Hepatocyte (in vitro differentiated cells): Measurements from ENCODE around the gene RADIL. TPM values are rescaled to one million over a fixed set of nuclear protein-coding genes. Genes with fewer than 3 reads are reported as not detected.

Experiments
- DNase-seq: peaks from one replicate; pipeline ENCODE4 v3.0.0-alpha.2; 2016; ENCODE audit warnings: low spot score
- H2AFZ ChIP-seq: fragments of 200-600 bp; sonication (generic); 2 replicates; pipeline ENCODE4 v1.6.0; 2016; ENCODE audit warnings: antibody characterized with exemption, mild to moderate bottlenecking
- H3K27ac ChIP-seq: fragments of 200-600 bp; sonication (generic); 2 replicates; pipeline ENCODE4 v1.5.1; 2016; ENCODE audit warnings: mild to moderate bottlenecking
- H3K27me3 ChIP-seq: fragments of 200-600 bp; sonication (generic); 2 replicates; pipeline ENCODE4 v1.6.1; 2016
- H3K36me3 ChIP-seq: fragments of 200-600 bp; sonication (generic); replicated peaks from 2 replicates; pipeline ENCODE4 v1.5.1; 2016; ENCODE audit warnings: low read depth; ENCODE audit not compliant: insufficient read depth
- H3K4me1 ChIP-seq: fragments of 200-600 bp; sonication (generic); 2 replicates; pipeline ENCODE4 v1.5.1; 2016; ENCODE audit warnings: mild to moderate bottlenecking, moderate library complexity; ENCODE audit not compliant: insufficient read depth
- H3K4me2 ChIP-seq: fragments of 200-600 bp; sonication (generic); 2 replicates; pipeline ENCODE4 v1.6.0; 2016
- H3K4me3 ChIP-seq: fragments of 200-600 bp; sonication (generic); 2 replicates; pipeline ENCODE4 v1.5.1; 2016; ENCODE audit warnings: mild to moderate bottlenecking
- H3K79me2 ChIP-seq: fragments of 200-600 bp; sonication (generic); 2 replicates; pipeline ENCODE4 v1.6.0; 2017; ENCODE audit warnings: mild to moderate bottlenecking
- H3K9me2 ChIP-seq: fragments of 200-600 bp; sonication (generic); replicated peaks from 2 replicates; pipeline ENCODE4 v1.6.0; 2017; ENCODE audit warnings: mild to moderate bottlenecking; ENCODE audit not compliant: insufficient read depth
- H3K9me3 ChIP-seq: fragments of 200-600 bp; sonication (generic); 2 replicates; pipeline ENCODE4 v1.5.1; 2016; ENCODE audit warnings: low read depth, mild to moderate bottlenecking
- H4K20me1 ChIP-seq: fragments of 200-600 bp; sonication (generic); 2 replicates; pipeline ENCODE4 v1.6.0; 2016; ENCODE audit warnings: mild to moderate bottlenecking; ENCODE audit not compliant: insufficient read depth, poor library complexity, severe bottlenecking
- EZH2 ChIP-seq: fragments of 200-600 bp; sonication (generic); IDR thresholded peaks from 2 replicates; pipeline ENCODE4 v1.6.1; 2016; ENCODE audit warnings: antibody characterized with exemption, mild to moderate bottlenecking, borderline replicate concordance
- EZH2phosphoT487 ChIP-seq: fragments of 200-600 bp; sonication (generic); IDR thresholded peaks from one replicate; pipeline ENCODE4 v1.6.1; 2018; ENCODE audit warnings: antibody characterized with exemption, mild to moderate bottlenecking, low read depth, moderate library complexity; ENCODE audit not compliant: unreplicated experiment, severe bottlenecking
- WGBS: methylation state at CpG from one replicate; pipeline ENCODE4 v1.1.6; 2016; ENCODE audit warnings: low lambda C conversion rate; ENCODE audit errors: missing lambda C conversion rate; 5-methylcytosine and 5-hydroxymethylcytosine counted together
- polyA plus RNA-seq: library from polyadenylated mRNA; unstranded; fragments of >200 nt; fragmentation: Nextera tagmentation; extraction: Ambion mirVana; gene quantifications from 2 replicates; pipeline ENCODE4 v1.2.1, GENCODE V29; 2016
- total RNA-seq: library from RNA; depleted of rRNA; stranded (reverse); fragments of >200 nt; gene quantifications from 2 replicates; pipeline ENCODE4 v1.2.3, GENCODE V29; 2014
- TF ChIP-seq, protein P1 (sequence below): fragments of 200-600 bp; sonication (generic); IDR thresholded peaks from 2 replicates; pipeline ENCODE4 v1.5.1; 2016; ENCODE audit warnings: antibody characterized with exemption, mild to moderate bottlenecking; ENCODE audit not compliant: poor library complexity

The RADIL gene
- total and polyA plus RNA-seq, 2 experiments from 2014 or later, result 0.53 to 0.60 TPM

DNA sequence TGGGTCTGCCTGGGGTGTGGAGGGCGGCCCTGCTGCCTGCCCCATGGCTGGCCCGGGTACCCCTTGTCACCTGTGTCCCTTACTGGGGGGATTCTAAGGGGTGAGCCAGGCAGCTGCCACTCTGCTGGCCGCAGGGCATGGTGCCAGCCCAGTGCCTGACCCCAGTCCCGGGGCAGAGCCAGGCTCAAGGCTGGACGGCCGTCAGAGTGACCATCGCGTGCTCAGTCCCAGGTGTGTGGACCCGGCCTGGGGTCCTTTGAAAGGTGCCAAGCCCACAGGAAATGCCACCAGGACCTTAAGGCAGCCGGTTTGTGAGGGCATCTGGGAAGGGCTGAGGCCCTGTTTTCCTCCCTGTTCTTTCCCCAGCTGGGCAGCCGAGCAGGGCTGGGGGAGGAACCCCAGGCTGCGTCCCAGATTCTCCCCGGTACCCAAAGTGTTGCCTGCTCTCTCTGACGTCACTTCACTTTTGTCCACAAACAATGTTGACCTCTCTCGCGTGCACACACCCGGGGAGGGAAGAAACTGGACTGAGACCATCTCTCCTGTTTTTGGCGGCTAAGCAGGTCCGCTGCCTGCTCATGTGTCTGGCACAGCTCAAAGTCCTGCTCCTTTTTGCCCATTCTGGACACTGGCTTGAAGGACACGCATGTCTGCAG lies 59.3 kb downstream of the RADIL start:
- H3K36me3 ChIP-seq, result no peaks in the 10 kb centered on the region
- DNase-seq, result no peak
- no peaks in the 10 kb centered on the region for H4K20me1 ChIP-seq
- H3K9me2 ChIP-seq, result no peaks in the 10 kb centered on the region
- H3K9me3 ChIP-seq, result no peaks in the 10 kb centered on the region
- no peak overlapping the region for H3K4me2 ChIP-seq
- no peaks in the 10 kb centered on the region for H3K79me2 ChIP-seq
- no peaks in the 10 kb centered on the region for H3K27me3 ChIP-seq
- no peaks in the 10 kb centered on the region for H3K4me1 ChIP-seq
- no peak overlapping the region for H3K27ac ChIP-seq
- no peak overlapping the region for H2AFZ ChIP-seq
- no peak overlapping the region for H3K4me3 ChIP-seq
- 93% methylated on average over 20 of the region's 20 CpGs for WGBS
- no peak for TF ChIP-seq EZH2

DNA sequence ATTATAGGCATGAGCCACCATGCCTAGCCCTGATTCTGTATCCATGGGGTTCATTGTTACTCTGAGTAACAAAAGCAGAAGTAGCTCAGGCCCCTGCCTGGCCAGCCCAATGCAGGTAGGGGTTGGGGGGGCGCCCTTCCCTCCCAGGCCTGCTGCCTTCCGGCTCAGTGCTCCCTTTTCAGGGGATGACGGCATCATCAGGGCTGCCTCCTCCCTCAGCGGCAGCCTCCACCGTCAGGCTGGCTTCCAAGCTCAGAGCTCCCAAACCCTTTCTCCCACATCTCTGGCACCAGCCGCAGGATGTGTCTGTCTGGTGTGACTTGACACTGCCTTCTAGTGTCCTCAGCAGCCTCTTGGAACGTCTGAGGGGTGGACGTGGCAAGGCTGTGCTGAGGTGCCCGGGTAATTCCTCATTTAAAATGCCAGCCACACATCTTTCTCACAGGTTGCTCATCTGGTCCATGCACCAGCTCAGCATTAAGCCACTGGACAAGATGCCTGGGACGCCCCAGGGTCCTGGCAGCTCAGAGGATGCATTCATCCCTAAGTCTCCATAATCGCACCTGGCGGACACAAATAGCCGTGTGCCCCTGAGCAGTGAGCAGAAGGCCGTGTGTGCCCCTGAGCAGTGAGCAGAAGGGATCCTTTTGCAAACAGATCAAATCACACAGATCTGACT lies 59.9 kb downstream of the RADIL start:
- no peak overlapping the region for H2AFZ ChIP-seq
- WGBS, result 84% methylated on average over 14 of the region's 14 CpGs
- H3K4me2 ChIP-seq, result no peak overlapping the region
- no peaks in the 10 kb centered on the region for H4K20me1 ChIP-seq
- H3K27me3 ChIP-seq, result no peaks in the 10 kb centered on the region
- no peak overlapping the region for H3K27ac ChIP-seq
- no peak overlapping the region for H3K4me3 ChIP-seq
- H3K9me2 ChIP-seq, result no peaks in the 10 kb centered on the region
- no peak for DNase-seq
- H3K9me3 ChIP-seq, result no peaks in the 10 kb centered on the region
- H3K4me1 ChIP-seq, result no peaks in the 10 kb centered on the region
- H3K79me2 ChIP-seq, result no peaks in the 10 kb centered on the region
- TF ChIP-seq EZH2, result no peak
- H3K36me3 ChIP-seq, result no peaks in the 10 kb centered on the region

DNA sequence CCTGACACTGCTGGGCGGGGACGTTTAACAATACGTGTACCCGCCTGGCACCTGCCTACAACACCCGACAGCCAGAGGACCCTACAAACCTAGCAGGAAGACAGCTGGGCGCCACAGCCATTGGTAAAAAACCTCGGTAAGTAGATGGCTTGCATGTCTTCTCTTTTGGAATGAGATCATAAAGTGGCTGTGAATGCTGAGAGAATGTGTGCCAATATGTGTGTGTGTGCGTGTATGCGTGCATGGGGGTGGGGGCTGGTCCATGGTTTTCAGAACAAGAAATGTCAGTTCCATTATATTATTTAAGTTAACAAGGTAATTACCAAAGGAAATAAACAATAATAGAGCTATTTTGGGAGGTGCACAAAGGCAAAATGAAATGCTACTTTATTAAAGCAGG lies 60.8 kb downstream of the RADIL start:
- TF ChIP-seq, protein P1, sequence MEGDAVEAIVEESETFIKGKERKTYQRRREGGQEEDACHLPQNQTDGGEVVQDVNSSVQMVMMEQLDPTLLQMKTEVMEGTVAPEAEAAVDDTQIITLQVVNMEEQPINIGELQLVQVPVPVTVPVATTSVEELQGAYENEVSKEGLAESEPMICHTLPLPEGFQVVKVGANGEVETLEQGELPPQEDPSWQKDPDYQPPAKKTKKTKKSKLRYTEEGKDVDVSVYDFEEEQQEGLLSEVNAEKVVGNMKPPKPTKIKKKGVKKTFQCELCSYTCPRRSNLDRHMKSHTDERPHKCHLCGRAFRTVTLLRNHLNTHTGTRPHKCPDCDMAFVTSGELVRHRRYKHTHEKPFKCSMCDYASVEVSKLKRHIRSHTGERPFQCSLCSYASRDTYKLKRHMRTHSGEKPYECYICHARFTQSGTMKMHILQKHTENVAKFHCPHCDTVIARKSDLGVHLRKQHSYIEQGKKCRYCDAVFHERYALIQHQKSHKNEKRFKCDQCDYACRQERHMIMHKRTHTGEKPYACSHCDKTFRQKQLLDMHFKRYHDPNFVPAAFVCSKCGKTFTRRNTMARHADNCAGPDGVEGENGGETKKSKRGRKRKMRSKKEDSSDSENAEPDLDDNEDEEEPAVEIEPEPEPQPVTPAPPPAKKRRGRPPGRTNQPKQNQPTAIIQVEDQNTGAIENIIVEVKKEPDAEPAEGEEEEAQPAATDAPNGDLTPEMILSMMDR, result no peak
- no peak for TF ChIP-seq EZH2phosphoT487
- no peak for TF ChIP-seq EZH2
- H3K36me3 ChIP-seq, result no peaks in the 10 kb centered on the region
- no peaks in the 10 kb centered on the region for H3K9me2 ChIP-seq
- DNase-seq, result no peak
- H4K20me1 ChIP-seq, result no peaks in the 10 kb centered on the region
- H3K4me2 ChIP-seq, result no peak overlapping the region
- no peak overlapping the region for H3K27ac ChIP-seq
- H3K4me1 ChIP-seq, result no peaks in the 10 kb centered on the region
- H3K27me3 ChIP-seq, result no peaks in the 10 kb centered on the region
- H3K9me3 ChIP-seq, result no peaks in the 10 kb centered on the region
- H3K4me3 ChIP-seq, result no peak overlapping the region
- 90% methylated on average over 9 of the region's 9 CpGs for WGBS
- no peaks in the 10 kb centered on the region for H3K79me2 ChIP-seq
- H2AFZ ChIP-seq, result no peak overlapping the region

DNA sequence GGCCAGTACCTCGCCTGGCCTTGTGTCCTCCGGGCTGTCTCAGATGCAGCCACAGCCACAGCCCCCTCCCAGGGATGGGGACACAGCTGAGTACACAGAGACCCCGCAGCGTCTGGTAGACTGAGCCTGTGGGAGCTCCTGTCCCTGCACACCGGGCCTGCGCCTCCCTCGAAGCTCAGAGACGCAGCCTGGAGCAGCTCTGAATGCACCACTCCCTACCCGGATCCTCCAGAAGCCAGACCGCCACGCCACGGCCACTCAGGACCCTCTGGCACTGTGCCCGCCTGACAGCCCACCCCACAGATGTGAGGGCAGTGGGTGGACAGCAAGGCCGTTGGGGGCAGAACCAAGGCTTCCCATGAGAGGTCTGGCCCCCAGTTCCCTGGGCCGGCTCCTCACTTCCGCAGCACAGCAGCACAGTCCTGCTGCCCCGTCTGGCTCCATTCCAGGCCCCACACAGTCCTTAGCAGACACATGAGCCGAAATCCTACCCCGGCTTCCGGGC lies 62.5 kb downstream of the RADIL start:
- no peaks in the 10 kb centered on the region for H3K9me3 ChIP-seq
- H3K27me3 ChIP-seq, result no peaks in the 10 kb centered on the region
- WGBS, result 91% methylated on average over 20 of the region's 20 CpGs
- H3K9me2 ChIP-seq, result no peaks in the 10 kb centered on the region
- H3K4me2 ChIP-seq, result no peak overlapping the region
- H4K20me1 ChIP-seq, result no peaks in the 10 kb centered on the region
- no peaks in the 10 kb centered on the region for H3K79me2 ChIP-seq
- H3K4me3 ChIP-seq, result no peak overlapping the region
- no peaks in the 10 kb centered on the region for H3K36me3 ChIP-seq
- no peak for DNase-seq
- TF ChIP-seq EZH2phosphoT487, result no peak
- TF ChIP-seq, protein P1, result no peak
- no peak for TF ChIP-seq EZH2
- H2AFZ ChIP-seq, result no peak overlapping the region
- H3K27ac ChIP-seq, result no peak overlapping the region
- H3K4me1 ChIP-seq, result no peaks in the 10 kb centered on the region
